Activated gamma-delta T cell treated with anti-CD3 and anti-CD28 coated beads, Interleukin-2, amount 50 U/mL, for 16 hours (primary cell): Measurements from ENCODE around the gene LMOD3.

Source experiments
- DNase-seq: peaks from one replicate; pipeline ENCODE4 v3.0.0-alpha.2; 2020; ENCODE audit warnings: low read depth

LMOD3 gene

DNA sequence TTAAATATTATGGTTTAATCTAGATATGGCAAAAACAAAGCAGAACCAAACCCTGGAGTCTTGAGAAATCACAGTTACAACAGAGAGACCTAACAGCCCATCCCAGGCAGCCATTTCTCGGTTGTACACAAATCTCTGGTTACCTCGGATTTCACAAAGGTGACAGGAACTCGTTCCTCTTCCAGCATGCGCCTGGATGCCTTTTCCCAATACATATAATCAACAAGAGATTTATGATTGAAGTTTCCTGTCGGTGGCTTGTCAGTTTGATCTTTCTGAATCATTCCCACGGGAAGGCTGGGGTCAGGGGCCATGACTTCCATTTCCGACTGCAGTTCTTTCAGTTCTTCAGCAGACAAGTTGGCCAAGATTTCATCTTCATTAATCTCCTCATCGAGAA lies 445 bp downstream of the LMOD3 start:
- DNase-seq = no peak

DNA sequence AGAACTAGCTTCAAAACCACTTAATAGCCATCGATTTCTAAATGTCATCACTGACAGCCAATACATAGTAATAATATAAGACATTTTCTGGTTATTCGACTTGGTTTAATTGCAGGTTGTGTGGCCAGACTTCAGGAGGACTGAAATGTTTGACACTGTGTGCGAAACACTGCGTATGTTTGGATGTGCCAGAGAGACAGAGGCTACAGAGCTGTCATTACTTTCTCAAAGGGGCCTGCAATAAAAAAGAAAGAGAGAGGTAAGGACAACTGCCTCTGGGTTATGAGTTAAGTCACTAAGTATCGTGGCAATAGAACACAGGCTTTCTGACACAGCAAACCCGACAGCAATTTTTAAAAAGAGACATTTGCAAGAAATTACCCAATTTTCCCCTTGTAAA lies 882 bp downstream of the LMOD3 start:
- DNase-seq = no peak

DNA sequence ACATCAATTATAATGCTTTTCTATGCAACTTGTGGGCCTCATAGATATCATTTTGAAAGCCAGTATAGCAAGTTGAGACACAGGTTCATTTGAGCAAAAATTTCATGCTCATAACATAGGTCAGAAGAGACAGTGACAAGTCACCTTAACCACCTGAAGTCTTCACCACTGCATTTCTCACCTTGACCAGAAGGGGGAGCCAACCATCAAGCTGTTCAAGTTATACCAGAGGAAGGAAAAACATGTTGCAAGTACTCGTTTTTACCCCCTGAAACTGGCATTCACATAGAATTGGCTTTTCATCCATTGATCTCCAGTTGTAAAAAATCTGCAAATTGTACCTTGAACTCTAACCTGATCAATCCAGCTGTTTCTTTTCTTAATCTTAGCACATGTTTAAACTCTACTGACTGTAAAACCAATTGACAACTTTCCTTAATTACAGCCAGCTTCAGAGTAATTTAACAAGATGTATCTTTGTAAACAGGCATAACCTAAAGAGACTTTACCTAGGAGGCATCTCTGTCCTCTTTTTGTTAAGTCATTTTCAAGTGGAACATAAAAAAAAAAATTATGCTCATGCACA lies 1.4 kb downstream of the LMOD3 start:
- peak; percentile 79 for DNase-seq

DNA sequence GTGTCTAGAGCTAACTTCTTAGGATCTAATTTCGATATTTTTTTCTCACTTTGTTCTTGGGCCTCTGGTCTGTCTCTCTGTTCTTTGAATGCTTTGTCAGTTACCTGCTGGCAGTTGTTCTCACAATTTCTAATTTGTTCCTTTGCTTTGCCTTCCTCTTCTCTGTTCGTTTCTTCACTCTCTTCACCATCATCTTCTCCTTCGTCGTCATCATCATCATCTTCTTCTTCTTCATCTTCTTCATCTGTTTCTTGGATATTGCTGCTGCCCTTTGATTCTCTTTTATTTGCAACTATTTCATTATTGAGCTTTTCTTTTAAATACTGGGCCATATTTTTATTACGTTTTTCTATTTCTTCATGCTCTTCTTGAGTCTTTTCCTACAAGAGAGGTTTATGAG lies 2.7 kb downstream of the LMOD3 start:
- no peak for DNase-seq

DNA sequence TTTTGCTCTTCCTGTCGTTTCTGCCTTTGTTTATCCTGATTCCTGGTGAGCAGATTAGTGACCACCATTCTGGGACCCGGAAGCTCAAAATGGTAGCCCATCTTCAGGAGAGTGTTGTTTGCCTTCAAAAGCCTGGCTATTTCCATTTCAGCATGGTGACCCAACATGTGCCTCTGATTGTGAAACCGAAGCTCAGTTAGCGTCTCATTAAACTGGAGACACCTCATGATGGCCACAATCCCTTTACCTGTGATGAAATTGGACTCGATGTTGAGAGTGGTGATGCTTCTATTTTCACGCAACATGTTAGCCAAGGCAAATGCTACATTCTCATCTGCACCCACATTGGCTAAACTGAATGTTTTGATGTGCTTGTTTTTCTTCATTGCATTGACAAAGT lies 3.3 kb downstream of the LMOD3 start:
- DNase-seq = no peak

DNA sequence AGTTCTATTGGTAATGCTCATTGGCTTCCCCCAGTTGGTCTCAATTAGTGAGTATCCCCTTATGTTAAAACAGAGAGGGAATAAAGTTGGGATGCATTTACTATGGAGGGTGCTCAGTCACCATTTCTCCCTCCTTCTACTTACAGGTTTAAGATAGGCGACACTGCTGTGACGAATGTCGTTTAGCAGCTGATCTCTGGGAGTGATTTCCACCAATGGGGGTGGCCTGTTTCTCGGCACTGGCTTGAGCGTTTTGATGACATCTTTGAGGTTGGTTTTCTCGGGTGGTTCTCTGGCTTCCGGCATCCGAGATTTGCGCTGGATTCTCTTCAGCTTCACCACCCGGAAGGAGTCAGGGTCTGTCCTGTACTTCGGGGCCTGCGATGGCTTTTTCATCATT lies 3.8 kb downstream of the LMOD3 start:
- DNase-seq = no peak

DNA sequence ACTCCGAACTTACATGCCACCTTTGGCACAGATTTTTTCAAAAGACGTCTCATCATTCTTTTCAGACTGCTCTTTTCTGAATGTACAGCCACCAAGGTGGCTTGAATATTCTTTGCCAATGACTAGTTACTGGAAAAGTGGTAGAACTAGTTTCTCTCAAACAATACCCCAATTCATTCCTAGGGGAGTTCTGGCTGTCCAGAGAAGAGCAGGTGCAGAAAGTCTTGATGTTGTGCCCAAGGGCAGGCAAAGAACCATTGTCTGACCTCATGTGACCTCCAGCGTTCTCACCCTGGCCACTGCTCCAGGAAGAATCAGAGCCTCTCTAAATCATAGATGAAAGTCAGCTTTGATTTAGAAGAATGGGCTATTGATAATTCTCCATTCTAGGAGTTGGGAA lies 5.5 kb downstream of the LMOD3 start:
- no peak for DNase-seq

DNA sequence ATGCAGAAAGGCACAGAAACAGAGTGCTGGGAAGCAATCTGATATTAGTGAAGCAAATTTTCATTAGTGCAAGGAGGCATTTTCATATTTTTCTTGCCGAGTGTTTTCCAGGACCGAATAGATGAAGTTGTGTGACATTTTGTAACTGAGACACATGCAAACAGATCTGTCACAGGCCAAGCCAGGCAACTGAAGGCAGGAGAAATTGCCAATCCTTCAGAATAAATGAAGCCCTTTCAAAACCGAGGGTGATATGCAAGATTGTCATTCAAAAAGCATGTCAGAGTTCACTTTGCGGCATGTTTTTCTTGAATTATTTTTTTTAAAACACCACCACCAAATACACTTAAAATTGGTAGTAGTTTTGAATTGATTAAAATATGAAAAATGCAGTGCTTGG lies 6.2 kb downstream of the LMOD3 start:
- DNase-seq = no peak

DNA sequence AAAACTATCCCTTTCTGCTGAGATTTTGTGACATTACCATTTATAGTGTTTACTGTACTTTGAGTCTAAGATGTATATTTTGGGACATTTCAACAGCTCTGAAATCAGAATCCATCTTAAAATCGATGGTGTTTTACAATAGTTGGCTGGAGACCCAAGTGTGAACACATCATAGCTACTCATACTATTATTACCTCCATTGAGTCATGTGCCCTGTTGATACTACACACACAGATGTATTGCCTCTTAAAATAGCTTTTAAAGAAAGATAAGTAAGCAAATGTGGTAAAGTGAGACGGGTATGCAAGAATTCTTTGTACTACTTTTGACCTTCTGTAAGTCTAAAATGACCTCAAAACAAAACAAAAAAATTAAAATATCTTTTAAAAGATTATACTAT lies 6.7 kb downstream of the LMOD3 start:
- no peak for DNase-seq

DNA sequence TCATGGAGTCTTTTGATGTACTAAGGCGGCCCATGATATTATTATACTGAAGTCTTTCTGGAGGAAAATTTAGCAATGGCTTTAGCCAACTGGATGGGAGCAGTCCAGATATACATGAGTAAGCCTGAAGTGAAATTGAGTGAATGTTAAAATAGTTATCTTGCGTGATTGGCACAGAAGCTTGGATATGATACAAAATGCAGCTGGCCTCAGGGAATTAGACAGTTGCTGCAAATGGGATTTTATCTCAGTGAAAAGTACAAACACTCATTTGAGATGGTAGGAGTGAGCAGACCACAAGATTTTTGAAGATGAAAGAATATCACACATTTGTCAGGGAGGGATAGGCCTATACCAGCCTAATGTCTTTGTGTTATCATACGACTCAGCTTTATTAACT lies 8.9 kb downstream of the LMOD3 start:
- no peak for DNase-seq

DNA sequence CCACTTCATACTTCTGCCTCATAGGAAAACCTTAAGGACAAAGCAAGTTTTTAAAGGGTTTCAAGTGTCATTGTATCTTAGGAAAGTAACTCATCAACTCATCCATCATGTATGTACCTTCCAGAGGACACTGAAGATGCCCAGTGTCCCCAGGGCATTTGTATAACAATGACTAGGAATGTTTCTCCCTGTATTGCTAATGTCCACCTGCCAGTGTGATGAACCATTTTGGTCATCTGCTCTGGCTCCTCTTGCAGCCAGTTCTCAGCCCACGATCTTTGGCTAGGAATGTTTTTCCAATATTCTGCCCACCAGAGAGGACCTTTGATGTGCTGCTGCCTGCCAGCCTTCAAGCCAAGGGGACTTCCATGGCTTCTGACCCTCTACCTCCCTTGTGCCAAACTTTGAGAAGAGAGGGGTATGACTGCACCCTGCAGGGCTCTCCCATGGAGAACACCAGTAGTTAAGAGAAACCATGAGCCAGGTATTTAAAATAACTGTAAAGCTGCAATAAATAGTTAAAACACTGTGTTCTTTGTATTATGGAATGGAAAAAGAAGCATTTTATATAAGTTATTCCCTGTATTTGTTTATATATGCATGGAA lies 11.4 kb downstream of the LMOD3 start:
- DNase-seq = no peak

DNA sequence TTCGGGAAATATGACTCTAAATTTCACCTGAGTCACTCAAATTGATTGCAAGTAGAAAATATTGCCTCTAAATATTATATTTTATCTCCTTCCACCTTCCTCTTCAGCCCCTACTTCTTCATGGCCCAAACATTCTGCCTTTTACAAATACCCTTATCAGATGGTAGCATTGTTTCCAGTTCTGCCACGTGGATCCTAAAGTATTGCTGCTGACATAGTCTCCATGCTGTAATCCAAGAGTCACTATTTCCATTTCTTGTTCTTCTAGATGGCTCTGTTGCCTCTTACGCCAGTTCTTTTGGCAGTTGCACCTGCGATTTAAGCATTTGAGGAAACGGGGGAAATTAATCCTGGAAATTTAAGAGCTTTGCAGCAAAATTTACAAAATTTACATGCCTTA lies 13.6 kb downstream of the LMOD3 start:
- no peak for DNase-seq

DNA sequence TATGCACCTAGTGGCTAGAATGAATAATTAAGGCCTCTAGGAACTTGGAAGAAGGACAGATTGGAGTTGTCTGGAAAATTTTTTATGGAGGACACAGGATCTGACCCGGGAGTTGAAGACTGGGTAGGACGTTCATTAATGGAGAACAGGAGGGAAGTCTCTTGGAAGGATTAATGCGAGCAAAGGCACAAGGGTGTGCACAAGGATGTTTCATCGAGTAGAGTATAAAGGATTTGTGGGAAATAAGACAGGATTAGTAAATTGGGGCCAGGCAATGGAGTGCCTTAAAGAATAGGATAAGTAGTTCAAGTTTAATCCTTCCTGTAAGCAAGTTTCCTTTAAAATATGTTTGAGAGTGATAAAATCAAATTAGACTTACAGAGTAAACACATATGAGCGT lies 14.6 kb downstream of the LMOD3 start:
- DNase-seq = no peak

DNA sequence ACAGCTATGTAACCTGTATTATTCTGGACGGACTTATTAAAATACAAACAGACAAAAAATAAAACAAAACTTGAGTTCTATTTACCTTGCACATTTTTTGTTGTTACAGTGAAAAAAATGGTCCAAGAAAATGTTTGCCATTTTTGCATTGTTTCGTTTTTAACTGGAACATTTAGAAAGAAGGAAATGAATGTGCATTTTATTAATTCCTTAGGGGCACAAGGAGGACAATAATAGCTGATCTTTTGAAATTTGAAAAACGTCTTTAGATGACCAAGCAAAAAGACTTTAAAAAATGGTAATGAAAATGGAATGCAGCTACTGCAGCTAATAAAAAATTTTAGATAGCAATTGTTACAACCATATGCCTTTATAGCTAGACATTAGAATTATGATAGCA lies 17.1 kb downstream of the LMOD3 start:
- DNase-seq = no peak

DNA sequence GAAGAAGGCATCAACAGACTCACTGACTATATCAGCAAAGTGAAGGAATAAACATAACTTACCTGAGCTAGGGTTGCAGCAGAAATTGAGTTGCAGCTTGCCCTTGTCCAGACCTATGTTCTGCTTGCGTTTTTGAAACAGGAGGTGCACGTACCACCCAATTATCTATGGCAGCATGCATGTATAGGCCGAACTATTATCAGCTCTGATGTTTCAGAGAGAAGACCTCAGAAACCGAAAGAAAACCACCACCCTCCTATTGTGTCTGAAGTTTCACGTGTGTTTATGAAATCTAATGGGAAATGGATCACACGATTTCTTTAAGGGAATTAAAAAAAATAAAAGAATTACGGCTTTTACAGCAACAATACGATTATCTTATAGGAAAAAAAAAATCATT lies 17.8 kb downstream of the LMOD3 start:
- DNase-seq = no peak

DNA sequence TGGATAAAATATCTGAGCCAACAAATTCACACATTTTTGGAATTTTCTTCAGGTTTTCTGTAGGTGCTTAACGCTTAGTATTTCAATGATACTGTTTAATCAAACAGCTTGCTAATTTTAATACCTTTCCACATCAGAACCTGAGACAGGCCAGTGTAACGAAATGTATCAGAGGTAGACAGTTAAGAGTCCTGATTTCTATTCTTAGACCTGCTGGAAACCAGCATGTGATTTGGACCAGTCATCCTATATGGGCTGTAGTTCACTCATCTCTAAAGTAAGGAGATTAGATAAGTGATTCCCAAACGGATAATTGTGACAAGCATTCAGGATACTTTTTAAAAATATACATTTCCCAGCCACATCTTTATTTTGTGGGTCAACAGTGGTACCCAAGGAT lies 19.3 kb downstream of the LMOD3 start:
- DNase-seq = no peak

DNA sequence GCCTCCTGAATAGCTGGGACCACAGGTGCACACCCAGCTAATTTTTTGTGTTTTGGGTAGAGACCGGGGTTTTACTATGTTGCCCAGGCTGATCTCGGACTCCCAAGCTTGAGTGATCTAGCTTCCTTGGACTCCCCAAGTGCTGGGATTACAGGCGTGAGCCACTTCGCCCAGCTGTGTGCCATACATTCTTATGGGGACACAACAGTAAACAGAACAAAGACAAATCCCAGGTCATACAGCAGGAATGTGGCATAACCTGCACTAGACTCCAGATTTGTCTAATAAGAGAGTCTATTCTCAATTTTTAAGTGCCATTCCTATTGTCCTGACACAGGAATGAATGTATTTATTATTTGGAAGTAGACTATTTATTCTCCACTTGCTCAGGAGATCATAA lies 20.0 kb downstream of the LMOD3 start:
- no peak for DNase-seq

DNA sequence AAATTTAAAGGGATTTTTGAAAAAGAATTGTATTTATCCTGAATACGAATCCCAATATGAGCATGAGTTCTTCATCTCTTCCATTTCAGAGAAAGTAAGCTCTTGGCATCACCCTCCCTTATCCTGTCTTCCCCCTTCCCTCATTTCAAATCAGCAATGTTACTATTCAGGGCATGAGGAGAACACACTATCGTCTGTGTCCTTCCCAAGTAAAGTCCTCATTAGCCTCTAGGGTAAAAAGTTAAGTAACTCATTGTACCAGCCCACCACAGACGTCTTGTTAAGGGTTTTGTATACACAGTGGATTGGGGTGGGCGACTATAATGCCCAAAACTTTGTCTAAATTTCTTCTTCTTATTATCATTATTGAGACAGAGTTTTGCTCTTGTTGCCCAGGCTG lies 22.8 kb downstream of the LMOD3 start:
- DNase-seq = no peak

DNA sequence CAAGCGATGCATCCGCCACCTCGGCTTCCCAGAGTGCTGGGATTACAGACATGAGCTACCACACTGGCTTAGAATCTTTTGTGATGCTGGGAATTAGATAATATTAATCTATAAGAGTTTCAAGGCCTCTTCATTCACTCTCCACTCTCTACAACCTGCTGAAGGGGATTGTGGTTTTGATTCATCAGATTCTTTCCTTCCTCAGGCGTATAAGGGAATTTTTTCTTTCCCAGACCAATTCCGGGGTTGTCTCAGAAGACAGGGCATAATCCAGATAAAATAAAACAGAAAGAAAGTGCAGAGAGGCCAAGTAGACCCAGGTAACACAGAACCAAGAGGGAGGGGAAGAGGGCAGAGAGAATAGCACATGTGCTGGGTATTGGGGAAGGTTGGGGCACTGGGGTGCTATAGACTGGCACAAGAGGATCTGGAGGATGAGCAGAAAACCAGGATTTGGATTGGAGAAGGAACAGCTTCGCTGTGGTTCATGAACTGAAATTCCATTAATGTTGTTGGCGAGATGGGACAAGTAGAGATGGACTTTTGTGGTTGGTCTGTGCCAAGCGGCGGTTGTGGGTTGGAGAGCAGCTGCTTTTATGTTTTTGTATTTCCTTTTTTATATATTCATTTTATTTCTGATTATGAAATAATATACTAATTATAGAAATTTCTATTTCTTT lies 24.8 kb downstream of the LMOD3 start:
- no peak for DNase-seq

DNA sequence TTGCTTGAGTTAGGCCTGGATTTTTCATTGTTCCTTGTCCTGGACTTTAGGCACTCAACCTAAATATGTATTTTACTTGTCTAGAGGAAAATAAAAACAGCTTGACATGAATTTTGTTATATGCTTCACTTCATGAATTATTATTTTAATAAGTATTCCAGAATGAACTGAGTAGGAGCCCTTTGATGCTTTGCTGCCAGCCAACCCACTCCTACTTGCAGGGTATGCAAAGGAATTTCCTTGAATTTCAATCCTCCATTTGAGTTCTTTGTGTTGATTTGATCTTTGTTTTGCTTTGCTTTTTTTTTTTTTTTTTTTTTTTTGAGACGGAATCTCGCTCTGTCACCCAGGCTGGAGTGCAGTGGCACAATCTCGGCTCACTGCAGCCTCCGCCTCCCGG lies 26.1 kb downstream of the LMOD3 start:
- no peak for DNase-seq

DNA sequence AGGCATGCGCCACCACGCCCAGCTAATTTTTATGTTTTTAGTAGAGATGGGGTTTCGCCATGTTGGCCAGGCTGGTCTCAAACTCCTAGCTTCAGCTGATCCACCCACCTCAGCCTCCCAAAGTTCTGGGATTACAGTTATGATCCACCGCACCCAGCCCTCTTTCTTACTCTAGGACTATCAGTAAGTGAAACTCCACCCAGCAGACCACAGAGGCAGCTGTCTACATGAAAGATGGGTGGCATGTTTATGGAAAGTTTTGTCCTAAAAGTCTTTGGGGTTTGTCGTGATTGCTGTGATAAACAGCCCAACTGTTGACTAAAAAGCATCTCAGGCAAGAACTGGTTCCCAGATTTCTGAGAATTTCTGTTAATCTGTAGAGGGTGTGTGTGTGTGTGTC lies 26.8 kb downstream of the LMOD3 start:
- no peak for DNase-seq

DNA sequence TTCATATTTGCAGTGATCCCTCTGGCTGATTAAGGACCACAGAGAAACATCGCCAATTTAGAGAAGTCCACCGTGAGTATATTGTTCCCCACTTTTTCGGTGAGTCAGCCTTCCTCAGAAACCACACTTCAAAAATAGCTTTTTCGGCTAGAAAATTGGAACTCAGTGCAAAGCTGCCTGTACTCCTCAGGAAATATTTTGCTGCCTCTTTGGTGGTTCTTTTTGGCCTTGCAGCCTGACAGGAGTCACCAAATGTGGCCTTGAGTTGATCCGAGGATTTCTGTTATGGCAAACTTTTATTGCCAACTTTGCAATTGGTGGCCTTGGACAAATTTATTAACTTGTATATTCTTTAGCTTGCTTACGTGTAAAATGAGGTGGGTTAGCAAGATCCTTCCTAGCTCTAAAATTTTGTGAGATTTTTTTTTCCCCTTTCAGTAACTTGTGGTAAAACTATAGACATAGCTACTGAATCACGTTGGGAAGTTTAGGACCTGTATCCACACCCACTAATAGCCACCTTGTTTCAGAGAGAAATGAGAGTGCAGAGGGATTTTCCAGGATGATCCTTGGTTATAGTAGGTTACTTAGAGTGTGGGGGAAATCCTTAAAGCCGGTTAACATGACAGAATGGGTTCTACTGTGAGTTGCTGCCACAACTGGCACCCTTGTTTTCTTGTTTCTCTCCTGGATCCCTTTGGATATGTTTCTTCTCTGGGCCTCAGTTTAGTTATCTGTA lies 27.8 kb downstream of the LMOD3 start:
- no peak for DNase-seq

DNA sequence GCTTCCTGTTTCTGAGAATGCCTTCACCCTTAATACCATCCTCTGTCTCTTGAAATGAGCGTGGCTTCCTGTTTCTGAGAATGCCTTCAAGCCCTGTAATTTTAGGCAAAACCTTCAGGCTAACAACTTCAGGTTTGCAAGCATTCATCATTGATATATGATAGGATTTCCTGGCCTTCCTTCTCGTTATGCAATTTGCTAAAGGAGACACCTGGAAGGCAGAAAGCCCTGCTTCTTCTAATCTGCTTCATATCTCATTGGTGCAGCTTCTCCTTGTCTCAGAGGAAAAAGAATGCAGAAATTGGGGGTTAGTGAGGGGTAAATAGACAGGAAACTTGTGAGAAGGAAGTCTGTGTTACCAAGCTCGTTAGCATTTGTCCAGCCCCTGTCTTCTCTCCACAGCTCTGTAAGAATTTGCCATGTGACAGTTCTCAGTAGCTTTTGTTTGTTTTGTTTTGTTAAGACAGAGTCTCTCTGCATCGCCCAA lies 30.3 kb downstream of the LMOD3 start:
- no peak for DNase-seq
